GM06990 (cell line): ENCODE measurements around the gene IQSEC3.

Experiments
- DNase-seq: peaks from one replicate; pipeline ENCODE4 v3.0.0-alpha.2; 2011; ENCODE audit not compliant: insufficient read length; ENCODE audit errors: extremely low read depth
- H3K27me3 ChIP-seq: replicated peaks from 2 replicates; pipeline ENCODE4 v1.6.0; 2011; ENCODE audit warnings: low read length; ENCODE audit not compliant: control insufficient read depth, insufficient read depth
- H3K36me3 ChIP-seq: 2 replicates; pipeline ENCODE4 v1.5.1; 2011; ENCODE audit warnings: low read length; ENCODE audit not compliant: control insufficient read depth, insufficient read depth
- H3K4me3 ChIP-seq: replicated peaks from 2 replicates; pipeline ENCODE4 v1.5.1; 2011; ENCODE audit warnings: low read depth, mild to moderate bottlenecking, control low read depth, low read length
- TF ChIP-seq, protein P1 (sequence below): IDR thresholded peaks from 2 replicates; pipeline ENCODE4 v1.5.1; 2011; ENCODE audit warnings: low read length, control low read depth, mild to moderate bottlenecking, inconsistent platforms; ENCODE audit not compliant: insufficient read depth, poor library complexity, severe bottlenecking

The IQSEC3 gene

DNA sequence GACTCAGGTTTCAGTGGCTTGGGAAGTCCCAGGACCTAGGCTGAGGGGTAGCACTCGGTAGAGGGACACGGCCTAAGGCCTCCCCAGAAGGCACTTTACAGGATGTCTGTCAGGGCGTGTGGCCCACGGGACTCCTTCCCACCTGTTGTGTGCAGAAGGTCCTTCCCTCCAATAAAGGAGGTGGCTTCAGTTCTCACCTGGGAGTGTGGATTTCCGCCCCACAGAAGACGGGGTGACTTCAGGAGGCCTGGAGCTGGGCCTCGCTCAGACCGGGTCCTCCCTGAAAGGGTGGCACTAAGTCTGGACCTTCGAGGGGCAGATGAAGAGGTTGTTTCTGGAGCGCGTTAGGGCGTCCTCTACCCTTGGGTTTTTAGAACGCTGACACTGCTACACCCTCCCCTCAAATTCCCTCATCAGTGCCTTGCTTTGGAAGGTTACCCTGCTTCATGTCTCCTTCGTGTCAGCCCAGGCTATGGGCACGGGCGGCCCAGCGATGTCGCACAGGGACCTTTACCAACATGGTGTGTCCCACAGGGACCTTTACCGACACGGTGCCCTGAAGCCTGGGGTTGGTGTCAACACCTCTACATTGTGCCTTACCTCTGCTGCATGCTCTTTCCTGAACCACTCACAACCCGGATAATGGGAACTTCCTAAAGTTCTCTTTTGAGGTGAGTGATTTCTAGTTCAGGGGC is 140.3 kb downstream of the IQSEC3 start:
- H3K4me3 ChIP-seq = no peak overlapping the region
- DNase-seq = no peak
- no peaks in the 10 kb centered on the region for H3K36me3 ChIP-seq
- TF ChIP-seq, protein P1, sequence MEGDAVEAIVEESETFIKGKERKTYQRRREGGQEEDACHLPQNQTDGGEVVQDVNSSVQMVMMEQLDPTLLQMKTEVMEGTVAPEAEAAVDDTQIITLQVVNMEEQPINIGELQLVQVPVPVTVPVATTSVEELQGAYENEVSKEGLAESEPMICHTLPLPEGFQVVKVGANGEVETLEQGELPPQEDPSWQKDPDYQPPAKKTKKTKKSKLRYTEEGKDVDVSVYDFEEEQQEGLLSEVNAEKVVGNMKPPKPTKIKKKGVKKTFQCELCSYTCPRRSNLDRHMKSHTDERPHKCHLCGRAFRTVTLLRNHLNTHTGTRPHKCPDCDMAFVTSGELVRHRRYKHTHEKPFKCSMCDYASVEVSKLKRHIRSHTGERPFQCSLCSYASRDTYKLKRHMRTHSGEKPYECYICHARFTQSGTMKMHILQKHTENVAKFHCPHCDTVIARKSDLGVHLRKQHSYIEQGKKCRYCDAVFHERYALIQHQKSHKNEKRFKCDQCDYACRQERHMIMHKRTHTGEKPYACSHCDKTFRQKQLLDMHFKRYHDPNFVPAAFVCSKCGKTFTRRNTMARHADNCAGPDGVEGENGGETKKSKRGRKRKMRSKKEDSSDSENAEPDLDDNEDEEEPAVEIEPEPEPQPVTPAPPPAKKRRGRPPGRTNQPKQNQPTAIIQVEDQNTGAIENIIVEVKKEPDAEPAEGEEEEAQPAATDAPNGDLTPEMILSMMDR = no peak
- H3K27me3 ChIP-seq = peaks cover 2% of the 10 kb centered on the region

DNA sequence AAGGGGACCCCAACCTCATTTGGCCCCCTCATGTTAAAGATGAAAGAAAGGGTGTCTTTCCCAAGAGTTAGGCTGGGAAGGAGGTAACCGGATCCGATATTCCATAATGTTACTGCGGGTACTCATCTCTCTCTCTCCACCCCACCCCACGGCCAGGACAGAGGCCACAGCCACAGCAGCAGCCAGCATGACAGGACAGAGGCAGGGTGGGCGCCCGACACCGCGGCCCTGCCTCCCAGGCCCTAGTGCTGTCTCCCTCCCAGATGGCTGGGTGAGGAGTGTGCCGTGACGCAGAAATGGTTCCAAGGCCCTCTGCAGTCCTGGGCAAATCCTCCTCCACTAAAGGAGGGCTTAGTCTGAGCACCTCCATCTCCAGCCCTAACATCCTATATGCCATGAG is 141.2 kb downstream of the IQSEC3 start:
- DNase-seq = no peak
- no peaks in the 10 kb centered on the region for H3K36me3 ChIP-seq
- H3K27me3 ChIP-seq = peaks cover 2% of the 10 kb centered on the region
- TF ChIP-seq, protein P1 = no peak
- no peak overlapping the region for H3K4me3 ChIP-seq

DNA sequence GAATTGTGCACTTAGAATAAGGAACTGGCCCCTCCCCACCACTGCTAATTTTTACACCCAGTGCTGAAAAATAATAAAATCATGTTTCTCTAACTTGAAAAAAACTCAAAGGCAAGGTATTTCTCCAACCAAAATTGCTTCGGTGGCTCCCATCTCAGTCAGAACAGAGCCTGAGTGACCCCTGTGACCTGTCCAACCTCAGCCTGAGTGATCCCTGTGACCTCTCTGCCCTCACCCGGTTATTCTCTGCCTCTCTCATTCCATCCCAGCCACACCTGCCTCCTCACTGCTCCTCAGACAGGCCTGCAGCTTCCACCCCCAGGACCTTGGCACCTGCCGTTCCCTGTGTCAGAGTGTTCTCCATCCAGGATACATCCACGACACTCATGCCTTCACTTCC is 142.2 kb downstream of the IQSEC3 start:
- H3K36me3 ChIP-seq = no peaks in the 10 kb centered on the region
- H3K4me3 ChIP-seq = no peak overlapping the region
- no peak for DNase-seq
- H3K27me3 ChIP-seq = peaks cover 2% of the 10 kb centered on the region
- TF ChIP-seq, protein P1 = no peak

DNA sequence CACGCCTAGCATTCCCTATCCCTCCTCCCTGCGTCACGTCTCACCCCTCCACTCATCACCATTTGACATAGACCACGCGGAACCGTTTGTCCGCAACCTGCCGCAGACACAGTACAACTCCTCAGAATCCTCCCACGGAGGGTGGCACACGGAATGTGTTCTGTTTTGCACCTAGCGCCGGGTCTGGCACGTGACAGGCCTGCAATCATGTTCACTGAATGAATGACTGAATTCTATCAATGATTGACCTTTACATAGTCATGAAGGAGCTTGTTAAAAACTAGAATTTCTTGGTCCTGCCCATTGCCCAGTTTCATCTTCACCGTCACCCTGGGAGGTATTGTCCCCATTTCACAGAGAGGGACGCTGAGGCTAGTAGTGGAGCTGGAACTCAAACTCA is 142.7 kb downstream of the IQSEC3 start:
- no peaks in the 10 kb centered on the region for H3K36me3 ChIP-seq
- TF ChIP-seq, protein P1 = no peak
- DNase-seq = no peak
- peaks cover 2% of the 10 kb centered on the region for H3K27me3 ChIP-seq
- no peak overlapping the region for H3K4me3 ChIP-seq

DNA sequence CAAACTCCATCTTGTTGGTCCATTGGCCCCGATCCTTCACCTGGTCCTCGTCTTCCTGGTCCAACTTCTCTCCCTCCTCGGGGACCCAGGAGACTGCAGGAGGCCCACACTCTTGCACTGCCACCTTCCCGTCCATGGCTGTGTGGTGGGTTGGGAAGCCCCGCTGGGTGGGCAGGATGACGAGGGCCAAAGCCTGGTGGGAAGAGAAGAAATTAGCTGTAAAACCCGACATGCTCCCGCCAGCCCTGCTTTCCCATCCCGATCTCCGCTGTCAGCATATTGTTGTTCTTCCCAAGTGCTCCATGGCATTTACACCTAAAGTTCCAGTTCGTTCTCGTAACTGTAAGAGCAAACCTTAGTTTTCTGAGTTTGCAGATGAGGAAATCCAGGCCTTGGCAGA is 143.3 kb downstream of the IQSEC3 start:
- H3K36me3 ChIP-seq = no peaks in the 10 kb centered on the region
- TF ChIP-seq, protein P1 = no peak
- H3K27me3 ChIP-seq = peaks cover 2% of the 10 kb centered on the region
- no peak for DNase-seq
- no peak overlapping the region for H3K4me3 ChIP-seq
